Mucosa of descending colon (tissue), 3 donors: ENCODE data around the gene IFT20. TPM values are rescaled to one million over a fixed set of nuclear protein-coding genes. Genes with fewer than 3 reads are reported as not detected.

Experiments used
- ATAC-seq: fragments of 200-7000 bp; cut with Tn5 transposase; one replicate; pipeline ENCODE4 v1.9.1; 2020; ENCODE audit warnings: mild to moderate bottlenecking, moderate library complexity
- DNase-seq, 3 donors: peaks; one replicate each; pipeline ENCODE4 v3.0.0-alpha.2; 2020
- H3K36me3 ChIP-seq: fragments of 200-600 bp; one replicate; pipeline ENCODE4 v1.8.0; 2021; ENCODE audit warnings: low read depth, mild to moderate bottlenecking
- H3K4me1 ChIP-seq: fragments of 200-600 bp; one replicate; pipeline ENCODE4 v1.8.0; 2021; ENCODE audit warnings: low read depth, mild to moderate bottlenecking
- H3K4me3 ChIP-seq: fragments of 200-600 bp; one replicate; pipeline ENCODE4 v1.8.0; 2021; ENCODE audit warnings: mild to moderate bottlenecking
- H3K9me3 ChIP-seq: fragments of 200-600 bp; one replicate; pipeline ENCODE4 v1.8.0; 2021; ENCODE audit warnings: mild to moderate bottlenecking
- intact Hi-C, 2 donors: fragments of 100-400 bp; cut with DNase I in 1 of 2; cut with micrococcal nuclease in 1 of 2; formaldehyde crosslinking; loops; one replicate each; pipeline versions ENCODE4 v1.11.0 to v1.11.1; 2022; cut with DNase I, micrococcal nuclease
- total RNA-seq, 3 donors: library from RNA; stranded (reverse); fragmentation: NEBNext Ultra II Directional in 2 of 3; extraction: Animal tissue kit (Norgen Biotek cat#: 25700) in 2 of 3; gene quantifications; one replicate each; pipeline versions ENCODE4 v1.2.1 to v1.2.4, GENCODE V29; 2021 to 2023
- TF ChIP-seq, protein P1 (sequence below): fragments of 200-600 bp; IDR thresholded peaks from one replicate; pipeline ENCODE4 v1.8.0; 2022; ENCODE audit warnings: antibody characterized with exemption, mild to moderate bottlenecking
- donor health status: DM: no; HTN: no; CAD: no; lungs with moderate emphysema.
- donor health status: DM: no; HTN: no; CAD: no.
- donor health status: DM: no; HTN: yes; CAD: no.

IFT20 gene
- total RNA-seq, 3 donors from 2014 or later, result 23.6 to 44.1 (median 28.0) TPM

DNA sequence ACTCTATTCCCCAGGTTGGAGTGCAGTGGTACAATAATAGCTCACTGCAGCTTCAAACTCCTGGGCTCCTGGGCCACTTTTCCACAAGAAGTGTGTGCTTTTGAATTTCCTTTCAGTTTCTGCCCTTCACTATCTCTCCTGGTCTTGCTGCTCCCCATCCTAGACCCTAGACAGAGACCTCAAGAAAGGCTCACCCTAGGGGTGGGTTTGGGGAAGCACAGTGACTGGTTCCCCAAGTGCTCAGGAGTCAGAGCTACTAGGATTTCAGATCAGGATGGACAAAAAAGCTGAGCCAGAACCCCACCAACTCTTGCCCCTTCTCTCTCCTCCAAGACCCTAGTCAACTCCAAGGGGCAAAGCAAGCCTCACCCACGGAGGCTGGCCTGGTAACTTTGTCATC lies 31.3 kb upstream of the IFT20 start:
- H3K9me3 ChIP-seq, result no peaks in the 10 kb centered on the region
- H3K4me1 ChIP-seq, result peaks cover 1% of the 10 kb centered on the region
- H3K36me3 ChIP-seq, result peaks cover 3% of the 10 kb centered on the region
- DNase-seq (no peak), ATAC-seq (no peak)
- H3K4me3 ChIP-seq, result no peak overlapping the region
- intact Hi-C loops, result no loop called here
- TF ChIP-seq, protein P1, sequence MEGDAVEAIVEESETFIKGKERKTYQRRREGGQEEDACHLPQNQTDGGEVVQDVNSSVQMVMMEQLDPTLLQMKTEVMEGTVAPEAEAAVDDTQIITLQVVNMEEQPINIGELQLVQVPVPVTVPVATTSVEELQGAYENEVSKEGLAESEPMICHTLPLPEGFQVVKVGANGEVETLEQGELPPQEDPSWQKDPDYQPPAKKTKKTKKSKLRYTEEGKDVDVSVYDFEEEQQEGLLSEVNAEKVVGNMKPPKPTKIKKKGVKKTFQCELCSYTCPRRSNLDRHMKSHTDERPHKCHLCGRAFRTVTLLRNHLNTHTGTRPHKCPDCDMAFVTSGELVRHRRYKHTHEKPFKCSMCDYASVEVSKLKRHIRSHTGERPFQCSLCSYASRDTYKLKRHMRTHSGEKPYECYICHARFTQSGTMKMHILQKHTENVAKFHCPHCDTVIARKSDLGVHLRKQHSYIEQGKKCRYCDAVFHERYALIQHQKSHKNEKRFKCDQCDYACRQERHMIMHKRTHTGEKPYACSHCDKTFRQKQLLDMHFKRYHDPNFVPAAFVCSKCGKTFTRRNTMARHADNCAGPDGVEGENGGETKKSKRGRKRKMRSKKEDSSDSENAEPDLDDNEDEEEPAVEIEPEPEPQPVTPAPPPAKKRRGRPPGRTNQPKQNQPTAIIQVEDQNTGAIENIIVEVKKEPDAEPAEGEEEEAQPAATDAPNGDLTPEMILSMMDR, result no peak

DNA sequence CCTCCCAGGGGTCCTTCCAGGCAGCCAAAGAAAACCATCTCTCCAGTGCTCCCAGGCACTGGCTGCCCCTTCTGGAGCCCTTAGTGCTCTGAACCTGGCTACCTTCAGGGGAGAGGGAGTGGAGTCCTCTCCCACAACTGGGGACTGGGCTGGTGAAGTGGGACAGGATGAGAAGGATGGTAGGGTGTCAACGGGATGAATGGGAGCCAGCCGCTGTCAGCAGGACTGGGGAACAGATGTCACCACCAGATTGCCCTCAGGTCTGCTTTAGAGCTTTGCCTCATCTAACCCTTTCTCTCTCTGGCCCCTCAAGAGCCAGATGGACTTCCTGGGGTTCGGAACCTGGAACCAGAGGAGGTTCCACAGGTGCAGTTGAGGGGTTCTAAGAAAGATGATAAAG lies 30.2 kb upstream of the IFT20 start:
- H3K36me3 ChIP-seq, result peaks cover 11% of the 10 kb centered on the region
- TF ChIP-seq, protein P1, result no peak
- no peak overlapping the region for H3K4me3 ChIP-seq
- H3K9me3 ChIP-seq, result no peaks in the 10 kb centered on the region
- DNase-seq, result no peak
- H3K4me1 ChIP-seq, result no peaks in the 10 kb centered on the region
- no peak for ATAC-seq
- intact Hi-C loops, result no loop called here

DNA sequence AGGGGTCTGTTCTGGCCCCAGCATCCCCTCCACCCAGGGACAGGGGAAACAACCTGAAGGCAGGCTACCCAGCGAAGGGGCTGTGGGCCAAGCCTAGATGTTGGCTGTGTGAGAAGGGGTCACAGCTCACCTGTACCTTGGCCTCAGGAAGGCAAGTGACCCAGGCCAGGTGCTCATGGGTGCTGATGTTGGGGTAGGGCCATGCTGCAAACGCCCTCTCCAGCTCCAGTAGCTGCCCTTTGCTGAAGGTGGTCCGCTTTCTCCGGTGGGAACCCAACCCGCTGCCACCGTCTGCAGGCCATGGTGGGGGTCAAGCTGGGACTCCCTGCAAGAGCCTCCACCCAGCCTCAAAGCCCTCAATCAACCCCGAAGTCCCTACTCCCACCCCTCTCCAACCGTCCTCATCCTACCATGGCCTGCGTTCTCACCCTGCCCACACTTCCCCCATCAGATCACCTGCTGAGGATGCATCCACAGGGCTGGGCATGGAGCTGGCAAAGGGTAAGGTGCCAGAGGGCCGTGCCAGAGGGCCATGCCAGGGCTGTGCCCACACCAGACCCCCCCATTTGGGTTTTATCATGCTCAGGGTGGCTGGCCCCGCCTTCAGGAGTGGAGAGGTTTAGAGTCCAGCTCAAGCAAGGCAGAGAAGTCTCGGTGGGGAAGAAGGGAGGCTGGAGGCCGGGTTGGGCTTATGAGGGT lies 29.5 kb upstream of the IFT20 start, which contains the start of gene SEBOX:
Gene SEBOX (minus strand): TSS at position 535 of the 699 bp plus-strand sequence. CDS start 48 bp downstream, at position 487.
- TF ChIP-seq, protein P1, result no peak
- DNase-seq, result no peak

DNA sequence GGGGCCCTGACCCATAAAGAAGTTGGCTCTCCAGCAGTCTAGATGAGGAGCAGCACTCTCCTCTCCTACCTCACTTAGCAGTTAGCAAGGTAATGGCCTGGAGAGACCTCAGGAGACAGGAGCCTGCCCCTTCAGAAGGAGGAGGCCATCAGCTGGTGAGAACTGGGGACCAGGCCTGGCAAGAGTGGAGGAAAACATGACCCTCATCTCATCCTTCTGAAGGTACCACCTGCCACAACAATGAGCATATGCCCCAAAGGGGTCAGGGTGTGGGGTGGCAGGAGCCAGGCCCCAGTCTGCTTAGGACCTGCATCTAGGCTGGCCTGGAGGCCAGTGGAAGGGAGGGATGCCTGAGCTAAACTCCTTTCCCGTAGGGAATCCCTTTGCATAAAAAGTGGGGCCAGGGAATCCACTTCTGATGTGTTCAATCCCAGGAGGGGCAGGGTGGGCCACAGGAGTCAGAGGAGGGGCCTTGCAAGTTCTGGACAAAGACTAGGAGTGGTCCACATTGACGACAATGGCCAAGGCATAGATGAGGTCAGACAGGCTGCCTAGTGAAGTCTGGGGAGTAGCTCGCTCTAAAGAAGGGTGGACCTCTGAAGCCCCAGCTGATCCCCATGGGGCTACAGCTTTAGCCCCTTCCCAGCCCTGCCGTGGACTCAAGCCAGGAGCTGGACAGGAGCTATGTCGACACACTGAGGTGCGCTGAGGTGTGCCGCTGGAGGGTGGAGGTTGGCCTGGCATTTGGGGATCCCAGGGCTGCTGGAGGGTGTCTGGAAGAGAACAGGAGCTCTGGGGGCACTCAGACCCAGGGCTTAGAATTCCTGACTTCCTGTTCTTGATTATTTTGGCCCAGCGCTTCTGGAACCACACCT lies 28.7 kb upstream of the IFT20 start:
- no peak for ATAC-seq
- intact Hi-C loops, result no loop called here
- TF ChIP-seq, protein P1, result no peak
- Histone ChIP-seq H3K4me3 (no peak overlapping the region), H3K4me1 (no peaks in the 10 kb centered on the region), H3K36me3 (peaks cover 11% of the 10 kb centered on the region), H3K9me3 (no peaks in the 10 kb centered on the region)
- DNase-seq, result no peak

More for the DNA sequence above, 29.5 kb upstream of the IFT20 start, which contains the start of gene SEBOX:
- no peak for ATAC-seq
- H3K4me1 ChIP-seq, result no peaks in the 10 kb centered on the region
- H3K4me3 ChIP-seq, result no peak within 1 kb of the TSS
- intact Hi-C loops, result no loop called here
- no peaks in the 10 kb centered on the region for H3K9me3 ChIP-seq
- H3K36me3 ChIP-seq, result peaks cover 11% of the 10 kb centered on the region

DNA sequence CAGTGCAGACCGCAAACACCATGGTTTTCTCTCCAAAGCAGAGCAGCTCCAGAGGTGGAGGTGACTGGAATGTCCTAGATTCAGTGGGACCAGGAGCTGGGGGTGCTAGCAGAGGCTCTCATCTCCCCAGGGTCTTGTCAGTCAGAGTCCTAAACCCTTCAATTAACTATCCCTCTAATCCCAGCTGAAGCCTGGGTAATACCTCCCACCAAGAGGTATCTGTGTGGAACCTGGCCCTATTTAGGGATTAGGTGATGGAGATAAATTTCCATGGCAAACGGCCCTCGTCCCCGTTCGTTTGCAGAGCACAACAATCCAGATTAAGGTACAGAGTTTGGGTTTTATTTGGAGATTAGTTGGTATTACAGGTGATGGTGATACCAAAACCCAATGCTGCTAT lies 27.9 kb upstream of the IFT20 start:
- ATAC-seq, result no peak
- intact Hi-C loops, result no loop called here
- TF ChIP-seq, protein P1, result no peak
- H3K4me1 ChIP-seq, result peaks cover 6% of the 10 kb centered on the region
- H3K36me3 ChIP-seq, result peaks cover 11% of the 10 kb centered on the region
- H3K9me3 ChIP-seq, result no peaks in the 10 kb centered on the region
- no peak for DNase-seq
- H3K4me3 ChIP-seq, result no peak overlapping the region
